ENCODE measurements around the gene OXNAD1.

The OXNAD1 gene

DNA sequence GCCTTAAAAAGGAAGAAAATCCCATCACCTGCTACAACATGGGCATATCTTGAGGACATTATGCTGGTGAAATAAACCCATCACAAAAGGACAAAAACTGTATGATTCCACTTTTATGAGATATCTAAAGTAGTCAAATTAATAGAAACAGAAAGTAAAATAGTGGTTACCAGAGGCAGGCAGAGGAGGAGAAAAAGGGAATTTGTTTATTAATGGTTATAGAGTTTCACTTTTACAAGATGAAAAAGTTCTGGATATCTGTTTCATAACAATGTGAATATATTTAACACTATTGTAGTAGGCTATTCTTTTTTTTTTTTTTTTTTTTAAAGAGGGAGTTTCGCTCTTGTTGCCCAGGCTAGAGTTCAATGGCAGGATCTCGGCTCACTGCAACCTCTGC is 40.7 kb upstream of the OXNAD1 start:
- in situ Hi-C loops (cut with HindIII; ENCODE audit: low pct_ligation_motif_present, low sequenced_read_pairs) = no loop called here
- Histone ChIP-seq H3K27ac (no peak overlapping the region), H3K36me3 (replicated peaks) (no peaks in the 10 kb centered on the region), H3K27me3 (replicated peaks) (no peaks in the 10 kb centered on the region), H3K4me3 (ENCODE audit: low read depth, low read length) (no peak overlapping the region)
- TF ChIP-seq, protein P1, sequence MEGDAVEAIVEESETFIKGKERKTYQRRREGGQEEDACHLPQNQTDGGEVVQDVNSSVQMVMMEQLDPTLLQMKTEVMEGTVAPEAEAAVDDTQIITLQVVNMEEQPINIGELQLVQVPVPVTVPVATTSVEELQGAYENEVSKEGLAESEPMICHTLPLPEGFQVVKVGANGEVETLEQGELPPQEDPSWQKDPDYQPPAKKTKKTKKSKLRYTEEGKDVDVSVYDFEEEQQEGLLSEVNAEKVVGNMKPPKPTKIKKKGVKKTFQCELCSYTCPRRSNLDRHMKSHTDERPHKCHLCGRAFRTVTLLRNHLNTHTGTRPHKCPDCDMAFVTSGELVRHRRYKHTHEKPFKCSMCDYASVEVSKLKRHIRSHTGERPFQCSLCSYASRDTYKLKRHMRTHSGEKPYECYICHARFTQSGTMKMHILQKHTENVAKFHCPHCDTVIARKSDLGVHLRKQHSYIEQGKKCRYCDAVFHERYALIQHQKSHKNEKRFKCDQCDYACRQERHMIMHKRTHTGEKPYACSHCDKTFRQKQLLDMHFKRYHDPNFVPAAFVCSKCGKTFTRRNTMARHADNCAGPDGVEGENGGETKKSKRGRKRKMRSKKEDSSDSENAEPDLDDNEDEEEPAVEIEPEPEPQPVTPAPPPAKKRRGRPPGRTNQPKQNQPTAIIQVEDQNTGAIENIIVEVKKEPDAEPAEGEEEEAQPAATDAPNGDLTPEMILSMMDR (IDR thresholded peaks at IDR 0.05; ENCODE audit: low read depth, low read length, missing control alignments) = no peak
- no peak for DNase-seq

DNA sequence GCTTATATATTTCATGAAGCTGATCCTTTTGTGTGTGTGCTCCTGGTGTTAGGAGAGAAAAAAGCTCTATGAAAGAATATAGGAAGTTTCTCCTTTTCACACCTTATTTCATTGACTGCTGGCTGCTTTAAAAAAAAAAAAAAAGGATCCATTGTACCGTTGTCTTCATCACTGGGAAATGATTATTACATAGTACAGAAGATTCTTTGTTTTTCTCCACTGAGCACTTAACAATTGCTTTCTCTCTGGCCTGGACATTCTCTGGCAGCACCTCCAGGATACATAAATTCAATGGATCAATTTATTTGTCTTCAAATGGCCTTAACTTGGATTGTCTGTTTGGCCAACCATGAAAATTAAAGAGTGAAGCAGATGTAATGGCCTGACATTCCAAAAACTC is 37.4 kb upstream of the OXNAD1 start:
- TF ChIP-seq, protein P1 (IDR thresholded peaks at IDR 0.05; ENCODE audit: low read depth, low read length, missing control alignments) = no peak
- H3K27me3 ChIP-seq (replicated peaks) = no peaks in the 10 kb centered on the region
- in situ Hi-C loops (cut with HindIII; ENCODE audit: low pct_ligation_motif_present, low sequenced_read_pairs) = no loop called here
- H3K36me3 ChIP-seq (replicated peaks) = no peaks in the 10 kb centered on the region
- H3K4me3 ChIP-seq (ENCODE audit: low read depth, low read length) = no peak overlapping the region
- no peak overlapping the region for H3K27ac ChIP-seq
- DNase-seq = no peak

DNA sequence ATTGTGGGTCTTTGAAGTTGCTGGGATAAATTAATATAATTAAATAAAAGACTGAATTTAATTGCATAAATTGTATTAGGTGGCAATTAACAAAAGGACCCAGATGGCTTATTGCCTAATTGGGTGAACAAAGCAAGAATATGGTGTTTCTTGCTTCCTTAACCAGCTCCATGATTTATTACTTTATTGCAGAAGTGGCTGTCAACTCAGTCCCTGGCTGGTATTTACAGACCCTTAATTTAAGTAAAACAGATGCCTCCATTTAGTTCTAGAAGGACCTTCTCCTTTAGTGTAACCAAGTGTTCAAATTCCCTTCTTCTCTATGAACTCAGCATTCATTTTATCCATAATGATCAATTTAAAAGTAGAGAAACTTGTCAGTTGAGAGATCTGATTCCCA is 35.3 kb upstream of the OXNAD1 start:
- DNase-seq = no peak
- Histone ChIP-seq H3K27ac (no peak overlapping the region), H3K4me3 (ENCODE audit: low read depth, low read length) (no peak overlapping the region), H3K27me3 (replicated peaks) (no peaks in the 10 kb centered on the region), H3K36me3 (replicated peaks) (no peaks in the 10 kb centered on the region)
- in situ Hi-C loops (cut with HindIII; ENCODE audit: low pct_ligation_motif_present, low sequenced_read_pairs) = no loop called here
- TF ChIP-seq, protein P1 (IDR thresholded peaks at IDR 0.05; ENCODE audit: low read depth, low read length, missing control alignments) = no peak

DNA sequence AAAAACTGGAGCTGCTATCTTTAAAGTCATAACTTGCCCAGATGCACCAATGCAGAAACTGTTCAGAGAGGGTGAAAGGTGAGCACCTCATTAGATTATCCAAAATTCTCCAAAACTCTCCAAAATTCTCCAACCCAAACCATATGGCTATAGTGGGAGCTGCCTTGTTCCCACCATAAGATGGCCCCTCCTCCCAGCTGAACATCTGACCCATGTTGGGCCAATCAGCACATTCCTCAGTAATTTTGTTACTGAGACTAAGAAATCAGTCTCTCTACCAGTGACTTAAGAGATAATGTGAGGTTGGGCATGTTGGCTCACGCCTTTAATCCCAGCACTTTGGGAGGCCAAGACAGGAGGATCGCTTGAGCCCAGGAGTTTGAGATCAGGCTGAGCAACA is 33.0 kb upstream of the OXNAD1 start:
- in situ Hi-C loops (cut with HindIII; ENCODE audit: low pct_ligation_motif_present, low sequenced_read_pairs) = no loop called here
- TF ChIP-seq, protein P1 (IDR thresholded peaks at IDR 0.05; ENCODE audit: low read depth, low read length, missing control alignments) = no peak
- Histone ChIP-seq H3K27ac (no peak overlapping the region), H3K36me3 (replicated peaks) (no peaks in the 10 kb centered on the region), H3K4me3 (ENCODE audit: low read depth, low read length) (no peak overlapping the region), H3K27me3 (replicated peaks) (no peaks in the 10 kb centered on the region)
- no peak for DNase-seq

- in situ Hi-C loops (cut with HindIII; ENCODE audit: low pct_ligation_motif_present, low sequenced_read_pairs) = no loop called here
- no peaks in the 10 kb centered on the region for H3K27me3 ChIP-seq (replicated peaks)
- TF ChIP-seq, protein P1 (IDR thresholded peaks at IDR 0.05; ENCODE audit: low read depth, low read length, missing control alignments) = no peak
- DNase-seq = no peak
- no peak overlapping the region for H3K4me3 ChIP-seq (ENCODE audit: low read depth, low read length)
- no peaks in the 10 kb centered on the region for H3K36me3 ChIP-seq (replicated peaks)
- H3K27ac ChIP-seq = no peak overlapping the region
Measured at GRCh38 chr3:16233806-16234205, 31.2 kb upstream of the OXNAD1 start.

DNA sequence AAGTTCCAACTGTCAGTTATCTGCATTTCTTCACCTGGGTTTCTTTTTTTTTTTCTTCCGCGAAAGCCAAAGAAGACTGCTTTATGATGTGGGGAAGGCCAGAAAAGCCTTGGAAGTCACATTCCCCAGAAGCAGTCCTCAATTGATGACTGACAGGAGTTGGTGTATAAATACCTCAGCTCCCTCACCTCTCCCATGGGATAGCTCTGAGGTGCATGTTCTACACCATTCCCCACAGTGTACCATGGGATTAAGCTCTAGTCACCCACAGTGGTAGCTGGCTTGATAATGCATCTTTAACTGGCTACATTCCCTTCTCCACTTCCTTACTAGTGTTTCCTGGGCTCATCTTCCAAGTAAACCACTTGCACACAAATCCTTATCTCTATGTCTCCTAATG is 30.7 kb upstream of the OXNAD1 start:
- no peak for DNase-seq
- TF ChIP-seq, protein P1 (IDR thresholded peaks at IDR 0.05; ENCODE audit: low read depth, low read length, missing control alignments) = no peak
- no peaks in the 10 kb centered on the region for H3K36me3 ChIP-seq (replicated peaks)
- in situ Hi-C loops (cut with HindIII; ENCODE audit: low pct_ligation_motif_present, low sequenced_read_pairs) = no loop called here
- H3K27me3 ChIP-seq (replicated peaks) = no peaks in the 10 kb centered on the region
- no peak overlapping the region for H3K4me3 ChIP-seq (ENCODE audit: low read depth, low read length)
- H3K27ac ChIP-seq = no peak overlapping the region
